ENCODE measurements around the gene ASB18.

ASB18 gene

GRCh38 chr2:236209996-236210395 is 54.2 kb downstream of the ASB18 start:
- H3K9ac ChIP-seq (ENCODE audit: low read depth in 1 of 2, low read length in 2 of 2) = no peak overlapping the region
- H3K9me3 ChIP-seq (ENCODE audit: control insufficient read depth in 1 of 2, low read length in 2 of 2) = peaks cover 0 to 4% of the 10 kb centered on the region in 2 donors
- H3K27ac ChIP-seq (ENCODE audit: low read depth, low read length) = no peak overlapping the region
- no peaks in the 10 kb centered on the region for H3K36me3 ChIP-seq (ENCODE audit: control insufficient read depth in 1 of 2, insufficient read depth in 2 of 2, low read length in 2 of 2)
- no peak overlapping the region for H3K4me3 ChIP-seq (ENCODE audit: low read depth in 1 of 2, low read length in 2 of 2)
- H3K27me3 ChIP-seq (ENCODE audit: control insufficient read depth in 1 of 2, insufficient read depth in 2 of 2, low read length in 2 of 2) = peaks cover 0 to 4% of the 10 kb centered on the region in 2 donors
- no peaks in the 10 kb centered on the region for H3K4me1 ChIP-seq (ENCODE audit: control insufficient read depth in 1 of 2, insufficient read depth in 2 of 2, low read length in 2 of 2)

DNA sequence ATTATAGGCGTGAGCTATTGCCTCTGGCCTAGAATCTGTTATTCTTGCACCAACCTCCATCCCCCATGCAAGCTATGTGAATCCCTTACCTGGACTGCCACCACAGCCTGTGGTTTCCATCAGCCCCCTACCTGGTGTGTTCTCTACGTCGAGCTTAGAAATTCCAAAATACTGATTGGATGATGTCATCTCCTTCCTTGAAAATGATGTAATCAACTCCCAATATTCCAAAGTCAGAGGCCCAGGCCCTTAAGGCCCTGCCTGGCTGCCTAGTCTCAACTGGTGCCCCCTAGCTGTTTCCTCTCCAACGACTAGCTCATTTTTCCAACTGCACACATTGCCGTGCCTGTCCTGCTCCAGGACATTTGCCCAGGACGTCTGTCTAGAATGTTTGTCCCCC is 54.7 kb downstream of the ASB18 start:
- H3K36me3 ChIP-seq (ENCODE audit: control insufficient read depth in 1 of 2, insufficient read depth in 2 of 2, low read length in 2 of 2) = no peaks in the 10 kb centered on the region
- no peaks in the 10 kb centered on the region for H3K4me1 ChIP-seq (ENCODE audit: control insufficient read depth in 1 of 2, insufficient read depth in 2 of 2, low read length in 2 of 2)
- H3K27me3 ChIP-seq (ENCODE audit: control insufficient read depth in 1 of 2, insufficient read depth in 2 of 2, low read length in 2 of 2) = peaks cover 0 to 6% of the 10 kb centered on the region in 2 donors
- no peak overlapping the region for H3K4me3 ChIP-seq (ENCODE audit: low read depth in 1 of 2, low read length in 2 of 2)
- H3K9me3 ChIP-seq (ENCODE audit: control insufficient read depth in 1 of 2, low read length in 2 of 2) = peaks cover 0 to 4% of the 10 kb centered on the region in 2 donors
- H3K9ac ChIP-seq (ENCODE audit: low read depth in 1 of 2, low read length in 2 of 2) = no peak overlapping the region
- no peak overlapping the region for H3K27ac ChIP-seq (ENCODE audit: low read depth, low read length)

DNA sequence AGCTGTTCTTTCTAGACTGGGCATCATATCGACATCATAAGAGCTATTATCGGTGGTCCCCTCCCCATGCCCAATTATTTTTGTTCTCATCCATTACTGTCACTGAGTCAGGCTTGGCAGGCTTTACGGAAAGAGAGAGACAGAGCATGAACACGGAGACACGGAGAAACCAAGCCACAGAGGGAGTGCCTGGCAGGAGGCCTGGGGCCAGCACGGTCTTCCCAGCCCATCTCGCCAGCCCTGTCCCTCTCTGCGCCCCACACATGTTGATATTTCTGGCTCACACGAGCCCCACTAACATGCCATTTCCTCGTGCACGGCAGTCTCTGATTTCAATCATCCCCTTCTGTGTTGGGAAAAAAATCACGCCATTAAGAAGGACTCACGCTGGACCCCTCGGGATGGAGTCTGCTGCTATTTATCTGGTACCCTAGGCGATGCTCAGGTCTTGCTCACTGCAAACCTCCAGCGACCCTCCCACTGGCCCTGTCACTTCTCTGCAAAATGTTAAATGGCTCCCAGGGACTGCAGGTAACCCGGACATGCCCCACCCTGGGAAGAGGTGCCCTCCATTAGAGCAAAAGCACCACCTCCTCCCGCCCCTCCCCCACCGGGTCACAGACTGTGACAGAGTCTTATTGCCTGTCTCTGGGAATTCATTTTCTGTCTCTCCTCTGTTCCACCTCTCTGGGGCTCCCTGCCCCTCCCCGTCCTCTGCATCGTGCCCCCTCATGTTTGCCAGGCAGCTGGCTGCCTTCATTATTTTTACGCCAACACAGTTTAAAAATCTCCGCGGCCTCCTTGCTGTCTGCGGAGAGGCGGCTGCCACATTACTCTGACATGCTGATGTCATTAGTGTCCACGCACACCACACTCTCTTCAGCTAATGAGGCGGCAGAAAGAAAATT is 55.9 kb downstream of the ASB18 start:
- no peak overlapping the region for H3K4me3 ChIP-seq (ENCODE audit: low read depth in 1 of 2, low read length in 2 of 2)
- H3K27me3 ChIP-seq (ENCODE audit: control insufficient read depth in 1 of 2, insufficient read depth in 2 of 2, low read length in 2 of 2) = peaks cover 4 to 6% of the 10 kb centered on the region in 2 donors
- no peaks in the 10 kb centered on the region for H3K4me1 ChIP-seq (ENCODE audit: control insufficient read depth in 1 of 2, insufficient read depth in 2 of 2, low read length in 2 of 2)
- H3K27ac ChIP-seq (ENCODE audit: low read depth, low read length) = no peak overlapping the region
- no peak overlapping the region for H3K9ac ChIP-seq (ENCODE audit: low read depth in 1 of 2, low read length in 2 of 2)
- no peaks in the 10 kb centered on the region for H3K36me3 ChIP-seq (ENCODE audit: control insufficient read depth in 1 of 2, insufficient read depth in 2 of 2, low read length in 2 of 2)
- peaks cover 0 to 4% of the 10 kb centered on the region in 2 donors for H3K9me3 ChIP-seq (ENCODE audit: control insufficient read depth in 1 of 2, low read length in 2 of 2)

GRCh38 chr2:236207472-236207871 is 56.7 kb downstream of the ASB18 start:
- no peaks in the 10 kb centered on the region for H3K4me1 ChIP-seq (ENCODE audit: control insufficient read depth in 1 of 2, insufficient read depth in 2 of 2, low read length in 2 of 2)

GRCh38 chr2:236205867-236206645 is 58.1 kb downstream of the ASB18 start:
- Histone ChIP-seq H3K9me3 (ENCODE audit: control insufficient read depth in 1 of 2, low read length in 2 of 2) (peaks cover 0 to 4% of the 10 kb centered on the region in 2 donors), H3K9ac (ENCODE audit: low read depth in 1 of 2, low read length in 2 of 2) (no peak overlapping the region), H3K27ac (ENCODE audit: low read depth, low read length) (no peak overlapping the region), H3K27me3 (ENCODE audit: control insufficient read depth in 1 of 2, insufficient read depth in 2 of 2, low read length in 2 of 2) (peaks cover 4 to 6% of the 10 kb centered on the region in 2 donors), H3K4me1 (ENCODE audit: control insufficient read depth in 1 of 2, insufficient read depth in 2 of 2, low read length in 2 of 2) (no peaks in the 10 kb centered on the region), H3K4me3 (ENCODE audit: low read depth in 1 of 2, low read length in 2 of 2) (no peak overlapping the region), H3K36me3 (ENCODE audit: control insufficient read depth in 1 of 2, insufficient read depth in 2 of 2, low read length in 2 of 2) (no peaks in the 10 kb centered on the region)

More at GRCh38 chr2:236207472-236207871, 56.7 kb downstream of the ASB18 start:
- H3K27me3 ChIP-seq (ENCODE audit: control insufficient read depth in 1 of 2, insufficient read depth in 2 of 2, low read length in 2 of 2) = peaks cover 4 to 6% of the 10 kb centered on the region in 2 donors
- no peak overlapping the region for H3K9ac ChIP-seq (ENCODE audit: low read depth in 1 of 2, low read length in 2 of 2)
- no peak overlapping the region for H3K27ac ChIP-seq (ENCODE audit: low read depth, low read length)
- H3K4me3 ChIP-seq (ENCODE audit: low read depth in 1 of 2, low read length in 2 of 2) = no peak overlapping the region
- H3K9me3 ChIP-seq (ENCODE audit: control insufficient read depth in 1 of 2, low read length in 2 of 2) = peaks cover 0 to 4% of the 10 kb centered on the region in 2 donors
- H3K36me3 ChIP-seq (ENCODE audit: control insufficient read depth in 1 of 2, insufficient read depth in 2 of 2, low read length in 2 of 2) = no peaks in the 10 kb centered on the region

- no peaks in the 10 kb centered on the region for H3K36me3 ChIP-seq (ENCODE audit: control insufficient read depth in 1 of 2, insufficient read depth in 2 of 2, low read length in 2 of 2)
- H3K27ac ChIP-seq (ENCODE audit: low read depth, low read length) = no peak overlapping the region
Measured at GRCh38 chr2:236204953-236205352, 59.3 kb downstream of the ASB18 start.

DNA sequence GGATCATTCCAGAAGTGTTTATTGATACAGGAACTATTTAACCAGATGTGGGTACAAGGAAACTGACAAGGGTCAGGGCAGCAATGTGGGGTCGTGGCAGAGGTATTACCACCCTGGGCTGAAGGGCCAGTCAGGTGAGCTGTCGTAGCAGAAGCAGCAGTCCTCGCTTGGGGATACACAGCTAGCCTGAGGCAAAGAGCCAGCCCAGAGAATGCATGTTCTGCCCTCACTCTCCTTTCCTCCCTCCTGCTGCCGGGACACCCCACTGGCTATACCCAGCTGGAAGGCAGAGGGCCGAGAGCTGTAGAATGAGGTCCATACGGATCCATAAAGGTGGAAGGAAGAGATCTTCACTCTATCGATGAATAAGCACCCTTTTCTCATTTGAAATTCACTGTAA is 63.8 kb downstream of the ASB18 start:
- no peak overlapping the region for H3K9ac ChIP-seq (ENCODE audit: low read depth in 1 of 2, low read length in 2 of 2)
- H3K4me3 ChIP-seq (ENCODE audit: low read depth in 1 of 2, low read length in 2 of 2) = no peak overlapping the region
- H3K4me1 ChIP-seq (ENCODE audit: control insufficient read depth in 1 of 2, insufficient read depth in 2 of 2, low read length in 2 of 2) = no peaks in the 10 kb centered on the region
- peaks cover 0 to 2% of the 10 kb centered on the region in 2 donors for H3K9me3 ChIP-seq (ENCODE audit: control insufficient read depth in 1 of 2, low read length in 2 of 2)
- H3K36me3 ChIP-seq (ENCODE audit: control insufficient read depth in 1 of 2, insufficient read depth in 2 of 2, low read length in 2 of 2) = no peaks in the 10 kb centered on the region
- H3K27me3 ChIP-seq (ENCODE audit: control insufficient read depth in 1 of 2, insufficient read depth in 2 of 2, low read length in 2 of 2) = peaks cover 4 to 5% of the 10 kb centered on the region in 2 donors
- H3K27ac ChIP-seq (ENCODE audit: low read depth, low read length) = no peak overlapping the region

More at GRCh38 chr2:236204953-236205352, 59.3 kb downstream of the ASB18 start:
- Histone ChIP-seq H3K4me1 (ENCODE audit: control insufficient read depth in 1 of 2, insufficient read depth in 2 of 2, low read length in 2 of 2) (no peaks in the 10 kb centered on the region), H3K27me3 (ENCODE audit: control insufficient read depth in 1 of 2, insufficient read depth in 2 of 2, low read length in 2 of 2) (peaks cover 4 to 6% of the 10 kb centered on the region in 2 donors), H3K9me3 (ENCODE audit: control insufficient read depth in 1 of 2, low read length in 2 of 2) (peaks cover 0 to 4% of the 10 kb centered on the region in 2 donors), H3K9ac (ENCODE audit: low read depth in 1 of 2, low read length in 2 of 2) (no peak overlapping the region), H3K4me3 (ENCODE audit: low read depth in 1 of 2, low read length in 2 of 2) (no peak overlapping the region)

DNA sequence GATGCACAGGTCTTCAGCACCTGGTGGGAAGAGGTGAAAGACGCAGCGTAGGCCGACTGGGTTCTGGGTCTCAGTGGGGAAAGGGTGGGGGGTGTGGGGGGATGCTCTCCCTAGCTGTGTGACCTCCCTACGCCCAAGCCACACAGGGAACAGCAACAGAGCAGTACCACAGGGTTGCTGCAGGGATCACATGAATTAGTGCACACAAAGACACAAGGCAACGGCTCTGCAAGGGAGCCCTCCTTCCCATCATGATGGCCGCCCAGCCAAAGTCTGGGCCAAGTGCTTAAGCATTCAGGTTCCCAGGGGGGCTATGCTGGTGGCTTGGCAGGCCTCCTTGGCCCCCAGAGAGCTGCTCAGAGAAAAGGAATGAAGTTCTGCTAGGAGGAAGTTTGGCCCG is 67.8 kb downstream of the ASB18 start:
- Histone ChIP-seq H3K27me3 (ENCODE audit: control insufficient read depth in 1 of 2, insufficient read depth in 2 of 2, low read length in 2 of 2) (no peaks in the 10 kb centered on the region), H3K9ac (ENCODE audit: low read depth in 1 of 2, low read length in 2 of 2) (no peak overlapping the region), H3K27ac (ENCODE audit: low read depth, low read length) (no peak overlapping the region), H3K4me3 (ENCODE audit: low read depth in 1 of 2, low read length in 2 of 2) (no peak overlapping the region), H3K36me3 (ENCODE audit: control insufficient read depth in 1 of 2, insufficient read depth in 2 of 2, low read length in 2 of 2) (no peaks in the 10 kb centered on the region), H3K4me1 (ENCODE audit: control insufficient read depth in 1 of 2, insufficient read depth in 2 of 2, low read length in 2 of 2) (no peaks in the 10 kb centered on the region), H3K9me3 (ENCODE audit: control insufficient read depth in 1 of 2, low read length in 2 of 2) (no peaks in the 10 kb centered on the region)

GRCh38 chr2:236195726-236196125 is 68.5 kb downstream of the ASB18 start:
- H3K36me3 ChIP-seq (ENCODE audit: control insufficient read depth in 1 of 2, insufficient read depth in 2 of 2, low read length in 2 of 2) = no peaks in the 10 kb centered on the region
- H3K4me3 ChIP-seq (ENCODE audit: low read depth in 1 of 2, low read length in 2 of 2) = no peak overlapping the region
- H3K9me3 ChIP-seq (ENCODE audit: control insufficient read depth in 1 of 2, low read length in 2 of 2) = no peaks in the 10 kb centered on the region
- H3K4me1 ChIP-seq (ENCODE audit: control insufficient read depth in 1 of 2, insufficient read depth in 2 of 2, low read length in 2 of 2) = no peaks in the 10 kb centered on the region
- H3K27ac ChIP-seq (ENCODE audit: low read depth, low read length) = no peak overlapping the region
- no peaks in the 10 kb centered on the region for H3K27me3 ChIP-seq (ENCODE audit: control insufficient read depth in 1 of 2, insufficient read depth in 2 of 2, low read length in 2 of 2)
- H3K9ac ChIP-seq (ENCODE audit: low read depth in 1 of 2, low read length in 2 of 2) = no peak overlapping the region

DNA sequence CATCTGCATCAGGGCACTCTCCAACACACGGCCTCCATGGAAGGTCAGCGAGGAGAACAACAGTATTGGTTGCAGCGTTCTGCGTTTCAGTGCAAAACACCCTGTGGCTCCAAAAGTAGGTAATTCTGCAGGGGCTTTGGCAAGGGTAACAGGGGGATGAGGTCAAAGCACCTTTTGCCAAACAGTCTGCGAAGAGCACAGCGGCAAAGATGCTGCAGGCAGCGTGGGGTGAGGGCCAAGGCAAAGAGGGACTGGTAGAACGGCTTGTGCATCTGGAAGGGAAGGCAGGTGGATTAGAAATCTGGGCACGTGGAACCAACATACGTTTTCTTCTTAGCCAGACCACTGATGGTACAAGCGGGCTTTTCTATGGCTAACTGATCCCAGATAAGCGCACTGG is 69.4 kb downstream of the ASB18 start:
- H3K27me3 ChIP-seq (ENCODE audit: control insufficient read depth in 1 of 2, insufficient read depth in 2 of 2, low read length in 2 of 2) = no peaks in the 10 kb centered on the region
- no peaks in the 10 kb centered on the region for H3K4me1 ChIP-seq (ENCODE audit: control insufficient read depth in 1 of 2, insufficient read depth in 2 of 2, low read length in 2 of 2)
- no peak overlapping the region for H3K4me3 ChIP-seq (ENCODE audit: low read depth in 1 of 2, low read length in 2 of 2)
- H3K27ac ChIP-seq (ENCODE audit: low read depth, low read length) = no peak overlapping the region
- H3K9ac ChIP-seq (ENCODE audit: low read depth in 1 of 2, low read length in 2 of 2) = no peak overlapping the region
- H3K9me3 ChIP-seq (ENCODE audit: control insufficient read depth in 1 of 2, low read length in 2 of 2) = no peaks in the 10 kb centered on the region
- no peaks in the 10 kb centered on the region for H3K36me3 ChIP-seq (ENCODE audit: control insufficient read depth in 1 of 2, insufficient read depth in 2 of 2, low read length in 2 of 2)
